Activated CD8-positive, alpha-beta T cell treated with anti-CD3 and anti-CD28 coated beads for 36 hours (primary cell): ENCODE data around the gene TPD52L3. TPM values are rescaled to one million over a fixed set of nuclear protein-coding genes. Genes with fewer than 3 reads are reported as not detected.

Experiments
- ATAC-seq: fragments of 200-7000 bp; cut with Tn5 transposase; one replicate; pipeline ENCODE4 v1.10.0; 2021; ENCODE audit warnings: mild to moderate bottlenecking, moderate library complexity
- CTCF ChIA-PET: fragments of 350-600 bp; sonication (Branson Sonifier 250); formaldehyde crosslinking; loops from one replicate; lab custom pipeline; 2021; ENCODE audit warnings: antibody characterized with exemption; lab: Charles Lee
- POLR2A ChIA-PET: fragments of 350-600 bp; sonication (Branson Sonifier 250); formaldehyde crosslinking; loops from one replicate; lab custom pipeline; 2021; ENCODE audit warnings: antibody characterized with exemption; lab: Charles Lee
- DNase-seq: peaks from one replicate; pipeline ENCODE4 v3.0.0-alpha.2; 2020
- H3K27ac Mint-ChIP-seq: one replicate; pipeline ENCODE4 v1.8.0; 2021; ENCODE audit warnings: mild to moderate bottlenecking, mixed read lengths
- H3K27me3 Mint-ChIP-seq: one replicate; pipeline ENCODE4 v1.8.0; 2021; ENCODE audit warnings: mixed read lengths
- H3K36me3 Mint-ChIP-seq: one replicate; pipeline ENCODE4 v1.8.0; 2021; ENCODE audit warnings: low read depth, mixed read lengths
- H3K4me1 Mint-ChIP-seq: one replicate; pipeline ENCODE4 v1.8.0; 2021; ENCODE audit warnings: low read depth, mixed read lengths
- H3K4me3 Mint-ChIP-seq: one replicate; pipeline ENCODE4 v1.8.0; 2021; ENCODE audit warnings: mild to moderate bottlenecking, moderate library complexity, mixed read lengths
- H3K9me3 Mint-ChIP-seq: one replicate; pipeline ENCODE4 v1.8.0; 2021; ENCODE audit warnings: mixed read lengths
- CTCF ChIP-seq: fragments of 200-600 bp; IDR thresholded peaks from one replicate; pipeline ENCODE4 v1.8.0; 2022; ENCODE audit warnings: antibody characterized with exemption, mild to moderate bottlenecking
- intact Hi-C: fragments of 100-400 bp; cut with micrococcal nuclease; formaldehyde crosslinking; loops from one replicate; pipeline ENCODE4 v1.10.0; 2022
- total RNA-seq, 2 experiments: library from RNA; stranded (reverse); gene quantifications; one replicate each; pipeline ENCODE4 v1.2.3, GENCODE V29; 2021

The TPD52L3 gene
- total RNA-seq, 2 experiments from 2014 or later, result not detected

- DNase-seq (no peak), ATAC-seq (no peak)
- Mint-ChIP-seq H3K9me3 (no peaks in the 10 kb centered on the region), H3K36me3 (no peaks in the 10 kb centered on the region), H3K27me3 (peaks cover 3% of the 10 kb centered on the region), H3K4me3 (no peak overlapping the region), H3K27ac (no peak overlapping the region), H3K4me1 (no peaks in the 10 kb centered on the region)
- ChIA-PET CTCF (interaction anchor here (2.4 kb wide), 1 partner anchor 254 kb away, joined by 27 read pairs; no protein-coding TSS in a partner anchor), POLR2A (no interaction called here)
- no peak for TF ChIP-seq CTCF
- intact Hi-C loops, result loop anchor here (2.0 kb wide), 1 partner anchor 253 kb away; no protein-coding TSS in a partner anchor
Observed at GRCh38 chr9:6307551-6308096, 20.6 kb upstream of the TPD52L3 start.

- H3K4me1 Mint-ChIP-seq, result no peaks in the 10 kb centered on the region
- peaks cover 7% of the 10 kb centered on the region for H3K27me3 Mint-ChIP-seq
- intact Hi-C loops, result no loop called here
- H3K36me3 Mint-ChIP-seq, result no peaks in the 10 kb centered on the region
- POLR2A ChIA-PET, result no interaction called here
- peaks cover 9% of the 10 kb centered on the region for H3K9me3 Mint-ChIP-seq
- DNase-seq, result no peak
- TF ChIP-seq CTCF, result no peak
- ATAC-seq, result no peak
- CTCF ChIA-PET, result no interaction called here
- H3K4me3 Mint-ChIP-seq, result no peak overlapping the region
- H3K27ac Mint-ChIP-seq, result no peak overlapping the region
Observed at GRCh38 chr9:6330958-6331634, 2.9 kb downstream of the TPD52L3 start.

GRCh38 chr9:6334305-6334704 lies 6.1 kb downstream of the TPD52L3 start:
- POLR2A ChIA-PET, result no interaction called here
- no peak overlapping the region for H3K27ac Mint-ChIP-seq
- no peak for TF ChIP-seq CTCF
- CTCF ChIA-PET, result interaction anchor here (1.4 kb wide), 1 partner anchor 19 kb away, joined by 3 read pairs; no protein-coding TSS in a partner anchor
- ATAC-seq, result no peak
- no peak overlapping the region for H3K4me3 Mint-ChIP-seq
- H3K9me3 Mint-ChIP-seq, result peaks cover 9% of the 10 kb centered on the region
- H3K27me3 Mint-ChIP-seq, result peaks cover 16% of the 10 kb centered on the region
- DNase-seq, result no peak
- no peaks in the 10 kb centered on the region for H3K4me1 Mint-ChIP-seq
- no peaks in the 10 kb centered on the region for H3K36me3 Mint-ChIP-seq
- intact Hi-C loops, result no loop called here

GRCh38 chr9:6348766-6349165 lies 20.6 kb downstream of the TPD52L3 start:
- TF ChIP-seq CTCF, result no peak
- H3K4me1 Mint-ChIP-seq, result no peaks in the 10 kb centered on the region
- no peaks in the 10 kb centered on the region for H3K9me3 Mint-ChIP-seq
- H3K27ac Mint-ChIP-seq, result no peak overlapping the region
- H3K27me3 Mint-ChIP-seq, result peaks cover 22% of the 10 kb centered on the region
- ATAC-seq (no peak), DNase-seq (no peak)
- H3K4me3 Mint-ChIP-seq, result no peak overlapping the region
- H3K36me3 Mint-ChIP-seq, result no peaks in the 10 kb centered on the region
- POLR2A ChIA-PET, result no interaction called here
- intact Hi-C loops, result no loop called here
- CTCF ChIA-PET, result interaction anchor here (0.9 to 1.1 kb wide), 2 partner anchors 8 to 10 kb away, joined by 3 to 4 read pairs; no protein-coding TSS in a partner anchor

GRCh38 chr9:6351737-6352136 lies 23.6 kb downstream of the TPD52L3 start:
- no peak for DNase-seq
- intact Hi-C loops, result loop anchor here (10.0 kb wide), 2 partner anchors 63 to 153 kb away; partner anchors contain the start of gene UHRF2
- no peak for TF ChIP-seq CTCF
- H3K27ac Mint-ChIP-seq, result no peak overlapping the region
- peaks cover 6% of the 10 kb centered on the region for H3K4me1 Mint-ChIP-seq
- H3K27me3 Mint-ChIP-seq, result peaks cover 17% of the 10 kb centered on the region
- no peak for ATAC-seq
- POLR2A ChIA-PET, result no interaction called here
- no peak overlapping the region for H3K4me3 Mint-ChIP-seq
- CTCF ChIA-PET, result interaction anchor here (12.0 kb wide), 1 partner anchor 219 kb away, joined by 152 read pairs; no protein-coding TSS in a partner anchor
- H3K9me3 Mint-ChIP-seq, result no peaks in the 10 kb centered on the region
- no peaks in the 10 kb centered on the region for H3K36me3 Mint-ChIP-seq
